ENCODE data around the gene CTAG2.

DNA sequence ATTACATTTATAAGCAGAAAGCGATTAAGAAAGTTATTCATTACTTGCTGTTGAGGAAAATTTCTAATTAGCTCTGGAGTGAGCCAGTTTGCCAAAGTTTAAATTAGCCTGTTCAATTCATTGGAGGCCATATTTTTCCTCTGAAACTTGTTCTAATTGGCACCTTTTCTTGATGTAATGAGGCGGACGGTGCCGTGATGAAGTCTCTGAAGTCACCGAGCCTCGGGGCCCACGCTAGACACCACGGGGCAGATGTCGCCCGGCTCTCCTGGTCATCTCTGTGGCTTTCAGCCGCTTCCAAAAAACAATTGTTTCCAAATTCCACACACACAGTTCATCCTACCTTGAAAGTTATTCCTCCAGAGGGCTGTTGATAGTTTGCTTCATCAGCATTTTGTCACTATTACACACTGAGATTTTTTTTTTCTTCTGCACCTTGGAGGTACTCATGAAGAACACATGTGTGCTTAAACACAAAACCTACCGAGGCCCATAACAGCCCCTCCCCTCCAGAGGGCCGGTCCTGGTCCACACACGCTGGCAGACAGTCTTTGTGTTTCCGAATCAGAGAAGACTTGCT, 3.9 kb upstream of the CTAG2 start:
- TF ChIP-seq BACH2 (CRISPR knock-in tag; IDR thresholded peaks at IDR 0.05; ENCODE audit: borderline replicate concordance), result no peak
- TF ChIP-seq OSR1 (CRISPR knock-in tag; IDR thresholded peaks at IDR 0.05), result no peak
- TF ChIP-seq CSDC2 (CRISPR knock-in tag; IDR thresholded peaks at IDR 0.05), result no peak
- no peak for TF ChIP-seq ISL1 (CRISPR knock-in tag; IDR thresholded peaks at IDR 0.05)
- TF ChIP-seq ZC3H10 (CRISPR knock-in tag; IDR thresholded peaks at IDR 0.05), result no peak

All from SK-N-SH treated with all-trans-retinoic acid at 6 μM for 48 hours (cell line).